ENCODE data around the gene ICAM4.

- TF ChIP-seq, protein P1, sequence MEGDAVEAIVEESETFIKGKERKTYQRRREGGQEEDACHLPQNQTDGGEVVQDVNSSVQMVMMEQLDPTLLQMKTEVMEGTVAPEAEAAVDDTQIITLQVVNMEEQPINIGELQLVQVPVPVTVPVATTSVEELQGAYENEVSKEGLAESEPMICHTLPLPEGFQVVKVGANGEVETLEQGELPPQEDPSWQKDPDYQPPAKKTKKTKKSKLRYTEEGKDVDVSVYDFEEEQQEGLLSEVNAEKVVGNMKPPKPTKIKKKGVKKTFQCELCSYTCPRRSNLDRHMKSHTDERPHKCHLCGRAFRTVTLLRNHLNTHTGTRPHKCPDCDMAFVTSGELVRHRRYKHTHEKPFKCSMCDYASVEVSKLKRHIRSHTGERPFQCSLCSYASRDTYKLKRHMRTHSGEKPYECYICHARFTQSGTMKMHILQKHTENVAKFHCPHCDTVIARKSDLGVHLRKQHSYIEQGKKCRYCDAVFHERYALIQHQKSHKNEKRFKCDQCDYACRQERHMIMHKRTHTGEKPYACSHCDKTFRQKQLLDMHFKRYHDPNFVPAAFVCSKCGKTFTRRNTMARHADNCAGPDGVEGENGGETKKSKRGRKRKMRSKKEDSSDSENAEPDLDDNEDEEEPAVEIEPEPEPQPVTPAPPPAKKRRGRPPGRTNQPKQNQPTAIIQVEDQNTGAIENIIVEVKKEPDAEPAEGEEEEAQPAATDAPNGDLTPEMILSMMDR (IDR thresholded peaks at IDR 0.05), result no peak
- no peak for TF ChIP-seq POLR2A (IDR thresholded peaks at IDR 0.05)
Measured at GRCh38 chr19:10260141-10260584, 26.6 kb upstream of the ICAM4 start.
